ENCODE measurements around the gene C19orf85.
A peak's percentile ranks its signal among the peaks of the same experiment; 100 is the strongest.

C19orf85 gene

GRCh38 chr19:55443045-55443823, 21.3 kb downstream of the C19orf85 start, which contains the start of gene SHISA7:
Gene SHISA7 (minus strand): TSS chr19:55443300. CDS start chr19:55442863, 437 bp downstream.
- peaks cover 12% of the 10 kb centered on the region for H3K4me1 ChIP-seq (ENCODE audit: insufficient read depth, low read length)
- no peak within 1 kb of the TSS for H3K27ac ChIP-seq (ENCODE audit: low read length)
- DNase-seq (peak; percentile 51), ATAC-seq (ENCODE audit: insufficient read depth, low read depth) (peak; percentile 50; the same call in 2 of the 3 replicates)
- H3K36me3 ChIP-seq (ENCODE audit: insufficient read depth, low read length) = no peaks in the 10 kb centered on the region
- H4K20me1 ChIP-seq (ENCODE audit: insufficient read depth, low read length) = peaks cover 22% of the 10 kb centered on the region
- peak; percentile 41 for TF ChIP-seq CTCF (IDR thresholded peaks at IDR 0.05; ENCODE audit: borderline replicate concordance, extremely low read depth, low read length, poor library complexity, severe bottlenecking)
- TF ChIP-seq EZH2 (IDR thresholded peaks at IDR 0.05; ENCODE audit: borderline replicate concordance, low read depth, low read length, severe bottlenecking) = peak; percentile 21
- no peaks in the 10 kb centered on the region for H3K9me3 ChIP-seq (ENCODE audit: insufficient read depth, low read length, severe bottlenecking)
- 0 out of 4 replicates have a peak within 1 kb of the TSS, but pooled peaks of 1 of the 2 experiments have one; percentile 18 for H3K4me3 ChIP-seq (ENCODE audit: low read depth in 1 of 2, low read length in 2 of 2)
- no peaks in the 10 kb centered on the region for H3K79me2 ChIP-seq (ENCODE audit: insufficient read depth, low read length)
- H3K9ac ChIP-seq (ENCODE audit: low read depth, low read length) = no peak within 1 kb of the TSS
- peaks cover 32% of the 10 kb centered on the region for H3K27me3 ChIP-seq (ENCODE audit: insufficient read depth, low read length, poor library complexity)
- no peak within 1 kb of the TSS for H2AFZ ChIP-seq (ENCODE audit: low read depth, low read length)
- peak within 1 kb of the TSS; percentile 51 for H3K4me2 ChIP-seq (ENCODE audit: insufficient read depth, low read length)

GRCh38 chr19:55442372-55442961, 22.1 kb downstream of the C19orf85 start:
- Histone ChIP-seq H3K9ac (ENCODE audit: low read depth, low read length) (no peak overlapping the region), H3K4me3 (ENCODE audit: low read depth in 1 of 2, low read length in 2 of 2) (no peak overlapping the region), H3K4me2 (ENCODE audit: insufficient read depth, low read length) (no peak overlapping the region), H3K27ac (ENCODE audit: low read length) (no peak overlapping the region), H3K27me3 (ENCODE audit: insufficient read depth, low read length, poor library complexity) (peaks cover 32% of the 10 kb centered on the region), H3K4me1 (ENCODE audit: insufficient read depth, low read length) (peaks cover 12% of the 10 kb centered on the region), H4K20me1 (ENCODE audit: insufficient read depth, low read length) (peaks cover 22% of the 10 kb centered on the region), H3K36me3 (ENCODE audit: insufficient read depth, low read length) (no peaks in the 10 kb centered on the region), H3K79me2 (ENCODE audit: insufficient read depth, low read length) (no peaks in the 10 kb centered on the region), H3K9me3 (ENCODE audit: insufficient read depth, low read length, severe bottlenecking) (no peaks in the 10 kb centered on the region), H2AFZ (ENCODE audit: low read depth, low read length) (no peak overlapping the region)
- TF ChIP-seq CTCF (IDR thresholded peaks at IDR 0.05; ENCODE audit: borderline replicate concordance, extremely low read depth, low read length, poor library complexity, severe bottlenecking) = no peak
- no peak for TF ChIP-seq EZH2 (IDR thresholded peaks at IDR 0.05; ENCODE audit: borderline replicate concordance, low read depth, low read length, severe bottlenecking)
- no peak for DNase-seq
- ATAC-seq (ENCODE audit: insufficient read depth, low read depth) = no peak

- TF ChIP-seq EZH2 (IDR thresholded peaks at IDR 0.05; ENCODE audit: borderline replicate concordance, low read depth, low read length, severe bottlenecking) (no peak), CTCF (IDR thresholded peaks at IDR 0.05; ENCODE audit: borderline replicate concordance, extremely low read depth, low read length, poor library complexity, severe bottlenecking) (no peak)
- H3K9me3 ChIP-seq (ENCODE audit: insufficient read depth, low read length, severe bottlenecking) = no peaks in the 10 kb centered on the region
- H3K4me1 ChIP-seq (ENCODE audit: insufficient read depth, low read length) = peaks cover 12% of the 10 kb centered on the region
- DNase-seq (no peak), ATAC-seq (ENCODE audit: insufficient read depth, low read depth) (no peak)
- H3K79me2 ChIP-seq (ENCODE audit: insufficient read depth, low read length) = no peaks in the 10 kb centered on the region
- no peak overlapping the region for H3K27ac ChIP-seq (ENCODE audit: low read length)
- no peak overlapping the region for H3K4me2 ChIP-seq (ENCODE audit: insufficient read depth, low read length)
- peaks cover 32% of the 10 kb centered on the region for H3K27me3 ChIP-seq (ENCODE audit: insufficient read depth, low read length, poor library complexity)
- H3K9ac ChIP-seq (ENCODE audit: low read depth, low read length) = no peak overlapping the region
- peaks cover 18% of the 10 kb centered on the region for H4K20me1 ChIP-seq (ENCODE audit: insufficient read depth, low read length)
- no peak overlapping the region for H2AFZ ChIP-seq (ENCODE audit: low read depth, low read length)
- no peaks in the 10 kb centered on the region for H3K36me3 ChIP-seq (ENCODE audit: insufficient read depth, low read length)
- H3K4me3 ChIP-seq (ENCODE audit: low read depth in 1 of 2, low read length in 2 of 2) = no peak overlapping the region
These were observed 22.7 kb downstream of the C19orf85 start for GRCh38 chr19:55441692-55442321.
